ENCODE data around the gene ANKRD13D. TPM values are rescaled to one million over a fixed set of nuclear protein-coding genes. Genes with fewer than 3 reads are reported as not detected.
A peak's percentile ranks its signal among the peaks of the same experiment; 100 is the strongest.

The ANKRD13D gene
- polyA plus RNA-seq, 1 of the 3 experiments (the other 2 are of a cell fraction) = 50.2 TPM

GRCh38 chr11:67289651-67290479 is 762 bp downstream of the ANKRD13D start:
- Histone ChIP-seq H3K9me3 (no peaks in the 10 kb centered on the region), H3K27me3 (ENCODE audit: insufficient read depth) (no peaks in the 10 kb centered on the region), H3K4me1 (ENCODE audit: control insufficient read depth in 1 of 2, insufficient read depth in 2 of 2, low read depth in 1 of 2, low read length in 1 of 2) (peaks cover 12 to 30% of the 10 kb centered on the region in 2 experiments; a peak in 3 of 4 replicates), H3K4me2 (peak overlapping the region; percentile 99), H3K27ac (ENCODE audit: low read depth in 2 of 2, low read length in 1 of 2) (peak overlapping the region; percentile 55 to 98), H3K9ac (peak overlapping the region; percentile 86), H3K4me3 (ENCODE audit: low read depth in 2 of 2, low read length in 1 of 2) (peak overlapping the region; percentile 65 to 86), H3K9me2 (no peaks in the 10 kb centered on the region), H3K79me2 (ENCODE audit: insufficient read depth) (peaks cover 54% of the 10 kb centered on the region), H4K20me1 (ENCODE audit: insufficient read depth) (no peaks in the 10 kb centered on the region), H3F3A (replicated peaks; ENCODE audit: insufficient read depth) (peaks cover 18% of the 10 kb centered on the region), H2AFZ (ENCODE audit: low read depth) (no peak overlapping the region), H3K36me3 (replicated peaks in 1 of 2; ENCODE audit: control insufficient read depth in 1 of 2, insufficient read depth in 2 of 2, low read length in 1 of 2) (peaks cover 22 to 35% of the 10 kb centered on the region in 2 experiments)
- WGBS (ENCODE audit: low lambda C conversion rate) = 8% methylated on average over 17 of the region's 36 CpGs
- CTCF ChIA-PET = interaction anchor here (0.7 to 4.4 kb wide), 13 partner anchors 9 to 90 kb away, joined by 3 to 37 read pairs (median 6); partner anchors contain the start of gene SSH3
- TF ChIP-seq POLR2AphosphoS5 (IDR thresholded peaks at IDR 0.05; ENCODE audit: low read depth, low read length) (no peak), SIN3A (IDR thresholded peaks at IDR 0.05; ENCODE audit: borderline replicate concordance, low read depth, low read length) (no peak), ZBTB33 (IDR thresholded peaks at IDR 0.05; ENCODE audit: borderline replicate concordance, low read depth) (no peak), TEAD4 (IDR thresholded peaks at IDR 0.05; ENCODE audit: borderline replicate concordance, insufficient read depth) (no peak), TAF1 (IDR thresholded peaks at IDR 0.05; ENCODE audit: borderline replicate concordance, low read depth, low read length) (no peak), JUND (IDR thresholded peaks at IDR 0.05) (no peak), EP300 (IDR thresholded peaks at IDR 0.05; ENCODE audit: borderline replicate concordance in 1 of 2, low read depth in 1 of 2, low read length in 1 of 2) (no peak), MXI1 (IDR thresholded peaks at IDR 0.05; ENCODE audit: low read depth, low read length) (no peak), EZH2phosphoT487 (IDR thresholded peaks at IDR 0.05; ENCODE audit: borderline replicate concordance, low read depth) (no peak), YY1 (IDR thresholded peaks at IDR 0.05; ENCODE audit: low read depth) (no peak), RCOR1 (IDR thresholded peaks at IDR 0.05; ENCODE audit: low read length) (no peak), CHD2 (IDR thresholded peaks at IDR 0.05; ENCODE audit: low read length, partially characterized antibody) (no peak), USF1 (IDR thresholded peaks at IDR 0.05; ENCODE audit: borderline replicate concordance, low read depth) (no peak), REST (IDR thresholded peaks at IDR 0.05; ENCODE audit: low read depth, low read length) (no peak)
- POLR2A ChIA-PET = interaction anchor here (0.5 to 1.5 kb wide), 3 partner anchors 12 to 23 kb away, joined by 3 to 5 read pairs (median 3); partner anchors contain the start of gene SSH3
- DNase-seq = peak; percentile 68

Data from SK-N-SH (cell line).